Measurements from ENCODE around the gene OR8B8.

OR8B8 gene

GRCh38 chr11:124479561-124479960 is 34.1 kb upstream of the OR8B8 start:
- H3K4me3 ChIP-seq (ENCODE audit: control insufficient read depth, low read depth, low read length) = no peak overlapping the region
- no peak for TF ChIP-seq CTCF (IDR thresholded peaks at IDR 0.05; ENCODE audit: control insufficient read depth, insufficient read depth, low read depth, low read length, missing control alignments)
- DNase-seq (ENCODE audit: low read depth) = no peak

GRCh38 chr11:124475265-124475664 is 29.8 kb upstream of the OR8B8 start:
- H3K4me3 ChIP-seq (ENCODE audit: control insufficient read depth, low read depth, low read length) = no peak overlapping the region
- no peak for DNase-seq (ENCODE audit: low read depth)
- no peak for TF ChIP-seq CTCF (IDR thresholded peaks at IDR 0.05; ENCODE audit: control insufficient read depth, insufficient read depth, low read depth, low read length, missing control alignments)

- no peak overlapping the region for H3K4me3 ChIP-seq (ENCODE audit: control insufficient read depth, low read depth, low read length)
- no peak for TF ChIP-seq CTCF (IDR thresholded peaks at IDR 0.05; ENCODE audit: control insufficient read depth, insufficient read depth, low read depth, low read length, missing control alignments)
- no peak for DNase-seq (ENCODE audit: low read depth)
These were observed 29.3 kb upstream of the OR8B8 start for GRCh38 chr11:124474779-124475178.

- no peak for TF ChIP-seq CTCF (IDR thresholded peaks at IDR 0.05; ENCODE audit: control insufficient read depth, insufficient read depth, low read depth, low read length, missing control alignments)
- no peak for DNase-seq (ENCODE audit: low read depth)
- no peak overlapping the region for H3K4me3 ChIP-seq (ENCODE audit: control insufficient read depth, low read depth, low read length)
These were observed 28.6 kb upstream of the OR8B8 start for GRCh38 chr11:124474079-124474478.

GRCh38 chr11:124473476-124473875 is 28.0 kb upstream of the OR8B8 start:
- DNase-seq (ENCODE audit: low read depth) = no peak
- TF ChIP-seq CTCF (IDR thresholded peaks at IDR 0.05; ENCODE audit: control insufficient read depth, insufficient read depth, low read depth, low read length, missing control alignments) = no peak
- no peak overlapping the region for H3K4me3 ChIP-seq (ENCODE audit: control insufficient read depth, low read depth, low read length)

- H3K4me3 ChIP-seq (ENCODE audit: control insufficient read depth, low read depth, low read length) = no peak overlapping the region
- no peak for TF ChIP-seq CTCF (IDR thresholded peaks at IDR 0.05; ENCODE audit: control insufficient read depth, insufficient read depth, low read depth, low read length, missing control alignments)
- no peak for DNase-seq (ENCODE audit: low read depth)
These were observed 25.2 kb upstream of the OR8B8 start for GRCh38 chr11:124470561-124471227.

Measured in AG09309 (cell line).